HG03175 (cell line): ENCODE measurements around the gene XAGE1A.
"Not testable (repeated sequence)": the region's sequence is repeated elsewhere in the genome, so short reads cannot be mapped to it uniquely, and the experiment has no call there.

ENCODE experiments used
- ATAC-seq: cut with Tn5 transposase; IDR thresholded peaks from one replicate; pipeline ENCODE4 v1.9.1; 2021; ENCODE audit warnings: mild to moderate bottlenecking, moderate library complexity; ENCODE audit not compliant: unreplicated experiment

The XAGE1A gene, protein sequence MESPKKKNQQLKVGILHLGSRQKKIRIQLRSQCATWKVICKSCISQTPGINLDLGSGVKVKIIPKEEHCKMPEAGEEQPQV

DNA sequence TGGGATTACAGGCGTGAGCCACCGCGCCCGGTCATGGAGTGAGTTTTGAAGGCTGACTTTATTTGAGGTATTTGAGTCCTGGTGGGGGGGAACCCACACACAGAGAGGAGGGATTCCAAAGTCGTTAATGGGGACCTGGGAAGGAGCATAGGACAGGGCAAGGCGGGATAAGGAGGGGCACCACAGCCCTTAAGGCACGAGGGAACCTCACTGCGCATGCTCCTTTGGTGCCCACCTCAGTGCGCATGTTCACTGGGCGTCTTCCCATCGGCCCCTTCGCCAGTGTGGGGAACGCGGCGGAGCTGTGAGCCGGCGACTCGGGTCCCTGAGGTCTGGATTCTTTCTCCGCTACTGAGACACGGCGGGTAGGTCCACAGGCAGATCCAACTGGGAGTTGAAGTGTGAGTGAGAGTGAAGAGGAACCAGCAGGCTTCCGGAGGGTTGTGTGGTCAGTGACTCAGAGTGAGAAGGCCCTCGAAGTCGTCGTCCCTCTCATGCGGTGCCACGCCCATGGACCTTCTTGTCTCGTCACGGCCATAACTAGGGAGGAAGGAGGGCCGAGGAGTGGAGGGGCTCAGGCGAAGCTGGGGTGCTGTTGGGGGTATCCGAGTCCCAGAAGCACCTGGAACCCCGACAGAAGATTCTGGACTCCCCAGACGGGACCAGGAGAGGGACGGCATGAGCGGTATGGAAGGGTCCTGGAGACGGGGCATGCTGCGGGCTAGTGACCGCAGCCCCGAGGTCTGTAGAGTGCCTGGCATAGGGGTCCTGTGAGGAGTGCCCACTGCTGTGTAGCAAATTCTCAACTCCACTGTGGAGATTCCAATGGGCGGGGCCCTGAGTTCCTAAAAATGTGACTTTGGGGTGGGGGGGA is at the start of gene XAGE1A:
Gene XAGE1A, plus strand, starts transcription at position 264 of the 874 bp plus-strand sequence. CDS start 1,554 bp downstream, outside the sequence.
- ATAC-seq = not testable (repeated sequence)

DNA sequence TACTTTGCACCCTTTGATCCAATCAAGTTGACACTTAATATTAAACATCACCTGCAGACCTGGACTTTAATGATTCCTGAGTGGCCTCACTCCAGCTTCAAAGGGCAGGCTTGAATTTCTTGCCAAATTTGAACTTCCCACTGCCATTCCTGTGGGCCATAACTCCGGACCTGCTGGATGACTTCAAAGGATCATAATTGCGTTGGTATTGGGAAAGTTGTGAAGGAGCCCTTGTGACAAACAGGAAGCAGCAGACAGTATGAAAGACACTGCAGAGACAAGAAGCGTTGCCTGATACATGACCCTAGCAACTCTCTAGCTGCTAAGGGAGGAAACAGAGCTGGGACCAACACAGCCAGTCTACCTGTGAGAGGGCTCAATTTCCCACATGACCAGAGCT is 43.6 kb upstream of the XAGE1A start:
- not testable (repeated sequence) for ATAC-seq

DNA sequence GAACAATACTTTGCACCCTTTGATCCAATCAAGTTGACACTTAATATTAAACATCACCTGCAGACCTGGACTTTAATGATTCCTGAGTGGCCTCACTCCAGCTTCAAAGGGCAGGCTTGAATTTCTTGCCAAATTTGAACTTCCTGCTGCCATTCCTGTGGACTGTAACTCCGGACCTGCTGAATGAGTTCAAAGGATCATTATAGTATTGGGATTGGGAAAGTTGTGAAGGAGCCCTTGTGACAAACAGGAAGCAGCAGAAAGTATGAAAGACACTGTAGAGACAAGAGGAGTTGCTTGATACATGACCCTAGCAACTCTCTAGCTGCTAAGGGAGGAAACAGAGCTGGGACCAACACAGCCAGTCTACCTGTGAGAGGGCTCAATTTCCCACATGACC is 24.3 kb upstream of the XAGE1A start:
- not testable (repeated sequence) for ATAC-seq

DNA sequence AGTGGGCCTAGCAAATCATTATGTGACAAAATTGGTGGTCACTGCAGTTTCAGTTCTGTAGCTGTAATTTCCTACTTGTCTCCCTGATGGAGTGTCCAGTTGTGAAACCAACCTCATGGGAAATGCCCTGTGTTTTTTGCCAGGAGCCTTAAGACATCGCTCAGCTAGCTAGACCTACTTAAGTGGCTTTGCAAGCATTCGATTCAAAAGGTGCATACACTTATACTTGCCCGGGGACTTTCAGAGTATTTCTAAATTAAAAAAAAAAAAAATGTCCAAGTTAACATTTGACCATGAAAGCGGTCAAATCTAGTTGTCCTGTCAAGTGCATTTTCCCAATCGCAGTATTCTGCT is 788 bp downstream of the XAGE1A start:
- ATAC-seq = not testable (repeated sequence)

DNA sequence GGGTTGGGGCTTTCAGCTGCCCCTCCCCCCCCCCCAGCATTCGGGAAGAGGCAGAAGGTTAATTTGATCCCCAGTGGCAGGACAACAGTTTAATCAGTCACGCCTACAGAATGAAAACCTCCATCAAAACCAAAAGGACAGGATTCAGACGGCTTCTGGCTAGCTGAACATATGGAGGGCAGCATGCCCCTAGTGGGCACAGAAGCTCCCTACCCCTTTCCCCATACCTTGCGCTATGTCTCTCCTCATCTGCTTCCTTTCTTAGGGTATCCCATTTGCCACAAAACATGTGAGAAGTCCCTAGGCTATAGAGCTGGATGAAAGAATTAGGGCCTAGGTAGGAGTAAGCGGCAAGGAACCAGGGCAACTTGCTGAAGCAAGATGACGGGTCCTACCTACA is 5.8 kb downstream of the XAGE1A start:
- not testable (repeated sequence) for ATAC-seq

DNA sequence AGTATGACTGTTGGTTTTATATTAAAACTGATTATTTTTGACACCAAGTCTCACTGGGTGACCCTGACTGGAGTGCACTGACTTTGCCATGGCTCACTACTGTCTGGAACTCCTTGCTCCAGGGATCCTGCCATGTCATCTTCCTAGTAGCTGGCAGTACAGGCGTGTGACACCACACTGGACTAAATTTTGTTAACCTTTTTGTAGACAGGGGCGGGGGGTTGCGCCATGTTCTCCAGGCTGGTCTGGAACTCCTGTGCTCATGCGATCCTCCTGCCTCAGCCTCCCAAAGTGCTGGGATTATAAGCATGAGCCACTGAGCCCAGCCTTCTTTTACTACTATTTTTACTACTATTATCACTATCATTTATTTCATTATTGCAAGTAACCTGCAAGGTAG is 8.9 kb downstream of the XAGE1A start:
- ATAC-seq = no peak

DNA sequence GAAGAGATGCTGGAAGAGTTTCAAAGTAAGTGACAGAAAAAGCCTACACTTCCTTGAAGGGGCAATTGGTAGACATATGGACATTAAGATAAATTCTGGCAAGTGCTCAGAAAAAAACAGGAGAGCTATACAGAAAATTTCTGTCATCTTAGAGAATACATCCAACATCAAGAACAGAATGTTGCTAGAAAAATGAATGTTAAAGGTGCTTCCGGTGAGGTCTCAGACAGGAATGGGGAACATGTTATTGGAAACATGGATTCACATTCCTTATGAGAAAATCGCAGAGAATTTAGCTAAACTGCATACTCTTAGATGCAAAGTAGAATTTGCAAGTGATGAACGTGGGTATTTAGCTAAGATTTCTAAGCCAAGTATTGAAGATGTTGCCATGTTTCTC is 11.7 kb downstream of the XAGE1A start:
- ATAC-seq = no peak

DNA sequence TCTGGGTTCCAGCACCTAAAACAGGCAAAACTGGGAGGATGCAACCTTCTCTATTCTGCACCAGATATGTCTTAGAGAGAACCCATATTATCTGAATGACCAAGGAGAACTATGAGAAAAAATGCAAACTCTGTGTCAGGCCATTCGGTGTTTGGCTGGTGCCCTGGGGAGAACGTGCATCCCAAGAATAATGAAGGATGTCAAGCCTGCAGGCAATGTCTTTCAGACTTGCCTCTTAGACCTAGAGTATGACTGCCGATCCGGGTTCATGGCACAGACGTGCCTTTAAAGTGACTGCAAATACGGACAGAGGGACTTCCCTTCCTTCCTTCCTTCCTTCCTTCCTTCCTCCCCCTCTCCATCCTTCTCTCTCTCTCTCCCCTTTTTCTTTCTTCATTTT is 14.3 kb downstream of the XAGE1A start:
- no peak for ATAC-seq

DNA sequence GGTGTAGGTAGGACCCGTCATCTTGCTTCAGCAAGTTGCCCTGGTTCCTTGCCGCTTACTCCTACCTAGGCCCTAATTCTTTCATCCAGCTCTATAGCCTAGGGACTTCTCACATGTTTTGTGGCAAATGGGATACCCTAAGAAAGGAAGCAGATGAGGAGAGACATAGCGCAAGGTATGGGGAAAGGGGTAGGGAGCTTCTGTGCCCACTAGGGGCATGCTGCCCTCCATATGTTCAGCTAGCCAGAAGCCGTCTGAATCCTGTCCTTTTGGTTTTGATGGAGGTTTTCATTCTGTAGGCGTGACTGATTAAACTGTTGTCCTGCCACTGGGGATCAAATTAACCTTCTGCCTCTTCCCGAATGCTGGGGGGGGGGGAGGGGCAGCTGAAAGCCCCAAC is 15.5 kb downstream of the XAGE1A start:
- not testable (repeated sequence) for ATAC-seq

DNA sequence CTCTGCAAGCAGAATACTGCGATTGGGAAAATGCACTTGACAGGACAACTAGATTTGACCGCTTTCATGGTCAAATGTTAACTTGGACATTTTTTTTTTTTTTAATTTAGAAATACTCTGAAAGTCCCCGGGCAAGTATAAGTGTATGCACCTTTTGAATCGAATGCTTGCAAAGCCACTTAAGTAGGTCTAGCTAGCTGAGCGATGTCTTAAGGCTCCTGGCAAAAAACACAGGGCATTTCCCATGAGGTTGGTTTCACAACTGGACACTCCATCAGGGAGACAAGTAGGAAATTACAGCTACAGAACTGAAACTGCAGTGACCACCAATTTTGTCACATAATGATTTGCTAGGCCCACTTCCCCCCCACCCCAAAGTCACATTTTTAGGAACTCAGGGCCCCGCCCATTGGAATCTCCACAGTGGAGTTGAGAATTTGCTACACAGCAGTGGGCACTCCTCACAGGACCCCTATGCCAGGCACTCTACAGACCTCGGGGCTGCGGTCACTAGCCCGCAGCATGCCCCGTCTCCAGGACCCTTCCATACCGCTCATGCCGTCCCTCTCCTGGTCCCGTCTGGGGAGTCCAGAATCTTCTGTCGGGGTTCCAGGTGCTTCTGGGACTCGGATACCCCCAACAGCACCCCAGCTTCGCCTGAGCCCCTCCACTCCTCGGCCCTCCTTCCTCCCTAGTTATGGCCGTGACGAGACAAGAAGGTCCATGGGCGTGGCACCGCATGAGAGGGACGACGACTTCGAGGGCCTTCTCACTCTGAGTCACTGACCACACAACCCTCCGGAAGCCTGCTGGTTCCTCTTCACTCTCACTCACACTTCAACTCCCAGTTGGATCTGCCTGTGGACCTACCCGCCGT is 20.7 kb downstream of the XAGE1A start:
- ATAC-seq = not testable (repeated sequence)

DNA sequence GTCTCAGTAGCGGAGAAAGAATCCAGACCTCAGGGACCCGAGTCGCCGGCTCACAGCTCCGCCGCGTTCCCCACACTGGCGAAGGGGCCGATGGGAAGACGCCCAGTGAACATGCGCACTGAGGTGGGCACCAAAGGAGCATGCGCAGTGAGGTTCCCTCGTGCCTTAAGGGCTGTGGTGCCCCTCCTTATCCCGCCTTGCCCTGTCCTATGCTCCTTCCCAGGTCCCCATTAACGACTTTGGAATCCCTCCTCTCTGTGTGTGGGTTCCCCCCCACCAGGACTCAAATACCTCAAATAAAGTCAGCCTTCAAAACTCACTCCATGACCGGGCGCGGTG is 21.3 kb downstream of the XAGE1A start, which contains the start of gene XAGE1B:
Gene XAGE1B, minus strand, starts transcription at position 77 of the 339 bp plus-strand sequence. CDS start 1,536 bp downstream, outside the sequence.
- ATAC-seq = not testable (repeated sequence)

DNA sequence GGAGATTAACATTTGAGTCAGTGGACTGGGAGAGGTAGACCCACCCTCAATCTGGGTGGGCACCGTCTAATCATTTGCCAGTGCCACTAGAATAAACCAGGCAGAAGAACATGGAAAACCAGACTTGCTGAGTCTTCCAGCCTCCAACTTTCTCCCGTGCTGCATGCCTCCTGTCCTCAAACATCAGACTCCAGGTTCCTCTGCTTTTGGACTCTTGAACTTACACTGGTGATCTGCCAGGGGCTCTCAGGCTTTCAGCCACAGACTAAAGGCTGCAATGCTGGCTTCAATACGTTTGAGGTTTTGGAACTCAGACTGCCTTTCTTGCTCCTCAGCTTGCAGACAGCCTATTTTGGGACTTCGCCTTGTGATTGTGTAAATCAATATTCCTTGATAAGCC is 45.4 kb downstream of the XAGE1A start:
- not testable (repeated sequence) for ATAC-seq

DNA sequence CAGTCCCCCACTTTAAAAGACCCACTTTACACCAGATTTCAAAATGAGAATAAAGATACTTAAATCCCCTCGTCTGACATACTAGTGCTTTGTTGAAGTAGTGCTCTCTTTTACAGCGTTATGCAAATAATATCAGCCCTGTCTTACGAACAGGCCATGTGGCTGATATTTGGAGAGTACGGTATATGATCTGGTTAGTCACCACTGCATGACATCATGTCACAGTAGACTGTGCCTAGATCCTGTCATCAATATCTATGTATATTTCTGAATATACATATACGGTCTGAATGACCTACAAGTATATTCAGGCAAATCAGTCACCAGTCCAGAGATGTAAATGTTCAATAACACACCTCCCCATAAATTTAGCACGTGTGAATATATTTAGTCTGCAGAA is 46.7 kb downstream of the XAGE1A start:
- ATAC-seq = no peak

DNA sequence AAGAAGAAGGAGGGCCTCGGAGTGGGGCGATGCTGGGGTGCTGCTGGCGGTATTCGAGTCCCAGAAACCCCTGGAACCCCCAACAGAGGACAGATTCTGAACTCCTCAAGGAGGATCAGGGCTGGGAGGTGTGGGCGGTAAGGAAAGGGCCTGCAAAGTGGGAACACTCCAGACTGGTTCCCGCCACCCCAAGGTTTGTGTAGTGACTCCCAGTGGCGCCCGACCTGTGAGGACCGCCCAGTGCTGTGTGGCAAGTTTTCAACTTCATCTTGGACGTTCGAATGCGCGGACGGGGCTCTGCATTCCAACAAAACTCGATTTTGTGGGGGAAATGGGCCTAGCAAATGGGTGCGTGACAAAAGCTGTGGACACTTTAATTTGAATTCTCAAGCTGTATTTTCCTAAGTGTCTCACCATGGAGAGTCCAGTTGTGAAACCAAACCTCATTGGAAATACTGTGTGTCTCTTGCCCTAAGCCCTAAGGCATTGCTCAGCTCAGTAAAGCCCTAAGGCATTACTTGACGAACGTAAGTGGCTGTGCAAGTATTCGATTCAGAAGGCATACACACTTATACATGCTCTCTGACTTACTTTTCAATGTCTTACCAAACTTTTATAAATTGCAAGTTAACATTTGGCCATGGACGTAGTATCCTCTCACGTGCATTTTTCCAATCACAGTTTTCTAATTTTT is 48.7 kb downstream of the XAGE1A start:
- ATAC-seq = no peak

DNA sequence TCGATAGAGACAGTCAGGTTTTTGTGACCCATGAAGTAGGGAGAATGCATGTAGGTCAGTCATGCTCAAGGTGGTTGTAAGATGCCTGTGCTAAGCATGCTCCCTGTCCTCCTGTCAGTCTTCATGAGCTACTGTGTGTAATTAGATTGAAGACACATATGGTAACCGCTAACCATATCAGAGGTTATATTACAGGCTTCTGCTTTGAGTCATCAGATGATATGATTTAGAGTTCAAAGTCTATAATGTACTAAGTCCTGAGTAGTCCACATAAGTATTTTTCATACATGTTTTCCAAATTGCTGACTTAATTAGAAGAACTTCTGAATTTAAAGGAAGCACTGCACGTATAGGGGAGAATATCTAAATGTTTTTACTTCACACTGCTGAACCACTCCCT is 53.2 kb downstream of the XAGE1A start:
- not testable (repeated sequence) for ATAC-seq
